AG04450 (cell line): ENCODE data around the gene PDSS2. TPM values are rescaled to one million over a fixed set of nuclear protein-coding genes. Genes with fewer than 3 reads are reported as not detected.

Experiments used
- CTCF ChIA-PET: fragments of 300-600, 350-600 bp; formaldehyde crosslinking; extraction: SDS; loops from one replicate; lab custom pipeline; 2022; ENCODE audit warnings: antibody characterized with exemption, inconsistent platforms; lab: Charles Lee
- POLR2A ChIA-PET: fragments of 350-600 bp; formaldehyde crosslinking; extraction: SDS; loops from one replicate; lab custom pipeline; 2021; ENCODE audit warnings: antibody characterized with exemption, inconsistent platforms; lab: Yijun Ruan, JAX
- DNase-seq: peaks from one replicate; pipeline ENCODE4 v3.0.0-alpha.2; 2011; ENCODE audit warnings: low read depth, low spot score
- H3K27ac ChIP-seq: one replicate; pipeline ENCODE4 v1.5.1; 2012; ENCODE audit warnings: low read depth, low read length, control low read depth
- H3K27me3 ChIP-seq: one replicate; pipeline ENCODE4 v1.6.0; 2012; ENCODE audit warnings: low read length; ENCODE audit not compliant: control insufficient read depth, insufficient read depth
- H3K4me3 ChIP-seq: 2 replicates; pipeline ENCODE4 v1.5.1; 2011; ENCODE audit warnings: mild to moderate bottlenecking, low read depth, low read length, control low read depth
- H3K9me3 ChIP-seq: 2 replicates; pipeline ENCODE4 v1.5.1; 2012; ENCODE audit warnings: low read length; ENCODE audit not compliant: control insufficient read depth, insufficient read depth
- polyA plus RNA-seq: library from polyadenylated mRNA; depleted of rRNA; stranded (reverse); fragments of >200 nt; gene quantifications from 2 replicates; pipeline ENCODE4 v1.2.3, GENCODE V29; 2011
- TF ChIP-seq, protein P1 (sequence below): IDR thresholded peaks from 2 replicates; pipeline ENCODE4 v1.5.1; 2011; ENCODE audit warnings: low read depth, low read length, control low read depth, inconsistent platforms

The PDSS2 gene
- polyA plus RNA-seq, 1 experiment, result 19.1 TPM

DNA sequence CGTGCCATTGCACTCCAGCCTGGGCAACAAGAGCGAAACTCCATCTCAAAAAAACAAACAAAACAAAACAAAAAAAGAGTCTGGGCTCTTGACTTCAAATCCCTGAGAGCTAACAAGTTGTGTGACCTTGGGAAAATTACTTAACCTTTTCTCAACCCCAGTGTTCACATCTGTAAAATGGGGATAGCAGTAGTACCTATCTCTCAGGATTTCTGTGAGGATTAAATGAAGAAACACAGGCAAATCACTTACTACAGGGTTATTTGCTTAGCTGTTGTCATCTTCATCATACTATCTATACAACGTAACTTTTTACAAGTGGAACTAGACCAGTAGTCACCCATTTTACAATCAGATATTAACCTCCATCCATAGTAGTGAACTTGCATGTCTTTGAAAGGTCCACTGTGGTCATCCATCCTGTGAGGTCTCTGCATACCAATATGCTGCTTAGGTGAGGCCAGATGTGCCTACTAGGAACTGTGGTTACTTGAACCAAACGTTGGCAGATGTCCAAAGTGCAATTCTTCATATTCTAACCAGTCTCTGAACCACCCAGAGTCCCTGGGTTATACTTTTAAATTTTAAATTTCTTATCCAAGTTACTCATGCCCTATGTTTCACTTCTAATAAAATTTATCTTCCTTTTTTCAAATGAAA, 215.2 kb downstream of the PDSS2 start:
- TF ChIP-seq, protein P1, sequence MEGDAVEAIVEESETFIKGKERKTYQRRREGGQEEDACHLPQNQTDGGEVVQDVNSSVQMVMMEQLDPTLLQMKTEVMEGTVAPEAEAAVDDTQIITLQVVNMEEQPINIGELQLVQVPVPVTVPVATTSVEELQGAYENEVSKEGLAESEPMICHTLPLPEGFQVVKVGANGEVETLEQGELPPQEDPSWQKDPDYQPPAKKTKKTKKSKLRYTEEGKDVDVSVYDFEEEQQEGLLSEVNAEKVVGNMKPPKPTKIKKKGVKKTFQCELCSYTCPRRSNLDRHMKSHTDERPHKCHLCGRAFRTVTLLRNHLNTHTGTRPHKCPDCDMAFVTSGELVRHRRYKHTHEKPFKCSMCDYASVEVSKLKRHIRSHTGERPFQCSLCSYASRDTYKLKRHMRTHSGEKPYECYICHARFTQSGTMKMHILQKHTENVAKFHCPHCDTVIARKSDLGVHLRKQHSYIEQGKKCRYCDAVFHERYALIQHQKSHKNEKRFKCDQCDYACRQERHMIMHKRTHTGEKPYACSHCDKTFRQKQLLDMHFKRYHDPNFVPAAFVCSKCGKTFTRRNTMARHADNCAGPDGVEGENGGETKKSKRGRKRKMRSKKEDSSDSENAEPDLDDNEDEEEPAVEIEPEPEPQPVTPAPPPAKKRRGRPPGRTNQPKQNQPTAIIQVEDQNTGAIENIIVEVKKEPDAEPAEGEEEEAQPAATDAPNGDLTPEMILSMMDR, result no peak
- CTCF ChIA-PET, result no interaction called here

DNA sequence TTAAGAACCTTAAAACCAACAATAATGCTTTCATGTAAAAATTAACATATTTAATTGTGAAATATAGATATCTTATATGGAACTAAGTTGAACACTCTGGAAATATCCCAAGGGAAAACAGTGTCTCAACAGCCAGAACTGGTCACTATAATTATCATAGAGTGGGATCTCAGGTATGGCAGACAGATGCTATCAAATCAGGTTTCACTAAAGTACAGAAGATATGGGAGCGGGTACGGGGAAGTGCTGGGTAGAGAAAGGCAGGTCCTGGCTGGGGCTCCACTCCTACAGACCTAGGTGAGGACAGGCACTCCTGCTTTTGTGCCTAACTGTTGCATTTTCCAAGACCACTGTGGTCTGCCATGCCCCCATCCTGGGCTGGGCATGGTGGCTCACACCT, 215.9 kb downstream of the PDSS2 start:
- no peak overlapping the region for H3K27ac ChIP-seq
- no peak for DNase-seq
- H3K9me3 ChIP-seq, result no peaks in the 10 kb centered on the region
- H3K4me3 ChIP-seq, result no peak overlapping the region
- TF ChIP-seq, protein P1, result no peak
- ChIA-PET POLR2A (no interaction called here), CTCF (no interaction called here)
- H3K27me3 ChIP-seq, result no peaks in the 10 kb centered on the region

More for the DNA sequence above, 215.2 kb downstream of the PDSS2 start:
- H3K9me3 ChIP-seq, result no peaks in the 10 kb centered on the region
- H3K27ac ChIP-seq, result no peak overlapping the region
- DNase-seq, result no peak
- no peak overlapping the region for H3K4me3 ChIP-seq
- POLR2A ChIA-PET, result no interaction called here
- no peaks in the 10 kb centered on the region for H3K27me3 ChIP-seq

- DNase-seq, result no peak
- Histone ChIP-seq H3K27ac (no peak overlapping the region), H3K4me3 (no peak overlapping the region), H3K9me3 (no peaks in the 10 kb centered on the region), H3K27me3 (no peaks in the 10 kb centered on the region)
- CTCF ChIA-PET, result no interaction called here
- TF ChIP-seq, protein P1, result no peak
- POLR2A ChIA-PET, result no interaction called here
Observed at GRCh38 chr6:107237992-107238660, 221.2 kb downstream of the PDSS2 start.

DNA sequence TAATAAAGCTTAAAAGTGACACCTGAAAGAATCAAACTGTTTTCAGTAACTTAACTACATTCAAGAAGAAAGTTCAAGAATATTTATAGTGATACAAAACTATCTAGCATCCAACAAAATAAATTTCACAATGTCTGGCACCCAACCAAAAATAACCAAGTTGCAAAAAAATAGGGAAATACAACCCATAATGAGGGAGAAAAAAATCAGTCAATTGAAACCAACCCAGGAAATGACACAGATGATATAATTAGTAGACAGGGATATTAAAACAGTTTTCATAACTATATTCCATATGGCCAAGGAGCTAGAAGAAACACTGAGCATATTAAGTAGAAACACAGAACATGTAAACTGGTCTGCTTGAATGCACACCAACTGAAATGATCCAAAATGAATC, 223.9 kb downstream of the PDSS2 start:
- ChIA-PET POLR2A (no interaction called here), CTCF (no interaction called here)
- H3K4me3 ChIP-seq, result no peak overlapping the region
- no peak overlapping the region for H3K27ac ChIP-seq
- H3K9me3 ChIP-seq, result no peaks in the 10 kb centered on the region
- H3K27me3 ChIP-seq, result no peaks in the 10 kb centered on the region
- TF ChIP-seq, protein P1, result no peak
- DNase-seq, result no peak

- Histone ChIP-seq H3K9me3 (no peaks in the 10 kb centered on the region), H3K27ac (no peak overlapping the region), H3K27me3 (no peaks in the 10 kb centered on the region), H3K4me3 (no peak overlapping the region)
- no peak for DNase-seq
- ChIA-PET CTCF (no interaction called here), POLR2A (no interaction called here)
- TF ChIP-seq, protein P1, result no peak
Observed at GRCh38 chr6:107235007-107235406, 224.4 kb downstream of the PDSS2 start.
